ENCODE data around the gene ARHGAP21. TPM values are rescaled to one million over a fixed set of nuclear protein-coding genes. Genes with fewer than 3 reads are reported as not detected.

ARHGAP21 gene
- total RNA-seq, 1 experiment from 2014 or later: 59.4 TPM

DNA sequence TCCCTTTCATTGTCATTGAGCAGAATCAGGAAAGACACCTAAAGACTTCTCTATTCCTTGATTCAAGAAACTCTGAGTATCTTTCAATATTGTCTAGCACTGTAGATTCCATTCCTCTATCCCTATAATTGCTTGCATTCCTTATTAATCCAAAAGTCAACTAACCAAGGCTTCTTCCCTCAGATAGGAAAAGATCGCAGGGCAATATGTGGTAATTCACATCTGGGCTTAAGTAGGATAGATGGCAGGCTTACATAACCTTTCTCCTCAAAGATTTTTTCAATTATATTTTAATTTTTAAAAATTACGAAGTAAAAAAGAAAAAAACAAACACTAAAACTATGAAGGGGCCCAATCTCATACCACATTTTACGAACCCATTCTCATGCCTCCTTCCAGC, 7.1 kb upstream of the ARHGAP21 start:
- no peak overlapping the region for H2BK15ac ChIP-seq (ENCODE audit: low read depth, low read length)
- no peak overlapping the region for H2BK5ac ChIP-seq (ENCODE audit: insufficient read length, low read length)
- no peak for DNase-seq
- no peak overlapping the region for H3T11ph ChIP-seq (ENCODE audit: low read length)
- H3K9me3 ChIP-seq (ENCODE audit: control insufficient read depth, low read depth, low read length): no peaks in the 10 kb centered on the region
- H2BK12ac ChIP-seq (ENCODE audit: insufficient read length, low read depth, low read length): no peak overlapping the region
- no peak overlapping the region for H2BK20ac ChIP-seq (ENCODE audit: low read depth, low read length, poor library complexity, severe bottlenecking)
- H4K20me1 ChIP-seq (ENCODE audit: control insufficient read depth, insufficient read depth, insufficient read length): no peaks in the 10 kb centered on the region
- H4K5ac ChIP-seq (ENCODE audit: insufficient read length, low read depth, low read length): no peak overlapping the region
- no peak overlapping the region for H3K9ac ChIP-seq (ENCODE audit: extremely low read depth, insufficient read length, low read length)
- no peak overlapping the region for H2AK5ac ChIP-seq (ENCODE audit: insufficient read length, low read length)
- H3K36me3 Mint-ChIP-seq (ENCODE audit: insufficient read depth in 1 of 3, low read depth in 3 of 3): no peaks in the 10 kb centered on the region
- H3K23me2 ChIP-seq (ENCODE audit: insufficient read length, low read depth, low read length, poor library complexity, severe bottlenecking): no peaks in the 10 kb centered on the region
- H3K79me2 ChIP-seq (ENCODE audit: insufficient read depth, low read length): no peaks in the 10 kb centered on the region
- H3K14ac ChIP-seq (ENCODE audit: insufficient read depth, low read length): no peak overlapping the region
- no peak overlapping the region for H3K27ac Mint-ChIP-seq
- TF ChIP-seq, protein P1, sequence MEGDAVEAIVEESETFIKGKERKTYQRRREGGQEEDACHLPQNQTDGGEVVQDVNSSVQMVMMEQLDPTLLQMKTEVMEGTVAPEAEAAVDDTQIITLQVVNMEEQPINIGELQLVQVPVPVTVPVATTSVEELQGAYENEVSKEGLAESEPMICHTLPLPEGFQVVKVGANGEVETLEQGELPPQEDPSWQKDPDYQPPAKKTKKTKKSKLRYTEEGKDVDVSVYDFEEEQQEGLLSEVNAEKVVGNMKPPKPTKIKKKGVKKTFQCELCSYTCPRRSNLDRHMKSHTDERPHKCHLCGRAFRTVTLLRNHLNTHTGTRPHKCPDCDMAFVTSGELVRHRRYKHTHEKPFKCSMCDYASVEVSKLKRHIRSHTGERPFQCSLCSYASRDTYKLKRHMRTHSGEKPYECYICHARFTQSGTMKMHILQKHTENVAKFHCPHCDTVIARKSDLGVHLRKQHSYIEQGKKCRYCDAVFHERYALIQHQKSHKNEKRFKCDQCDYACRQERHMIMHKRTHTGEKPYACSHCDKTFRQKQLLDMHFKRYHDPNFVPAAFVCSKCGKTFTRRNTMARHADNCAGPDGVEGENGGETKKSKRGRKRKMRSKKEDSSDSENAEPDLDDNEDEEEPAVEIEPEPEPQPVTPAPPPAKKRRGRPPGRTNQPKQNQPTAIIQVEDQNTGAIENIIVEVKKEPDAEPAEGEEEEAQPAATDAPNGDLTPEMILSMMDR (conservative IDR thresholded peaks at IDR 0.05): no peak
- H3K79me1 ChIP-seq (ENCODE audit: insufficient read depth, low read depth, low read length, poor library complexity, severe bottlenecking): no peaks in the 10 kb centered on the region
- H3K4me1 Mint-ChIP-seq: 0 out of 4 replicates have a peak, but pooled peaks cover 4 to 9% of the 10 kb centered on the region in 2 experiments
- no peak overlapping the region for H3K27ac ChIP-seq (ENCODE audit: insufficient read length, low read depth, low read length)
- no peak overlapping the region for H3K18ac ChIP-seq (ENCODE audit: insufficient read length, low read depth, low read length)
- no peak overlapping the region for H3K4ac ChIP-seq (ENCODE audit: low read depth, low read length)
- WGBS (ENCODE audit: extremely low coverage, insufficient read length, low lambda C conversion rate): no CpG with 5 or more reads among the region's 3 CpGs
- H4K91ac ChIP-seq (ENCODE audit: insufficient read length, low read depth, low read length): no peak overlapping the region
- H3K27me3 Mint-ChIP-seq (ENCODE audit: low read depth): no peaks in the 10 kb centered on the region; the same call in 1 of the 2 replicates
- no peak overlapping the region for H3K56ac ChIP-seq (ENCODE audit: insufficient read length, low read depth, low read length)
- H3K4me1 ChIP-seq (ENCODE audit: insufficient read depth, low read length): no peaks in the 10 kb centered on the region; the same call in 1 of the 2 replicates
- no peak overlapping the region for H2AFZ ChIP-seq (ENCODE audit: low read length)
- no peak overlapping the region for H3K4me3 Mint-ChIP-seq
- no peak overlapping the region for H2BK120ac ChIP-seq (ENCODE audit: low read depth, low read length, poor library complexity, severe bottlenecking)
- no peaks in the 10 kb centered on the region for H3K27me3 ChIP-seq (ENCODE audit: insufficient read depth, low read length)
- H3K23ac ChIP-seq (ENCODE audit: insufficient read length, low read depth, low read length): no peak overlapping the region
- H3K4me2 ChIP-seq (ENCODE audit: insufficient read depth, insufficient read length, low read length): no peak overlapping the region
- H3K9me3 Mint-ChIP-seq: no peaks in the 10 kb centered on the region
- H4K8ac ChIP-seq (replicated peaks; ENCODE audit: insufficient read length, low read depth, low read length): no peak overlapping the region

All from H9 (cell line).